Left lung (tissue), 10 donors: Measurements from ENCODE around the gene ABHD16A. TPM values are rescaled to one million over a fixed set of nuclear protein-coding genes. Genes with fewer than 3 reads are reported as not detected.

Experiments
- ATAC-seq: fragments of 200-7000 bp; cut with Tn5 transposase; one replicate; pipeline ENCODE4 v1.9.1; 2020; ENCODE audit warnings: moderate library complexity
- DNase-seq, 4 donors: peaks; one replicate each; pipeline ENCODE4 v3.0.0-alpha.2; 2013 to 2020
- H3K27ac ChIP-seq, 2 donors: fragments of 200-600 bp; sonication (generic) in 1 of 2; one replicate each; pipeline versions ENCODE4 v1.5.0 to v1.8.0; 2020 to 2021
- H3K27me3 ChIP-seq, 2 donors: fragments of 200-600 bp; sonication (generic) in 1 of 2; one replicate each; pipeline versions ENCODE4 v1.5.0 to v1.8.0; 2020 to 2021
- H3K36me3 ChIP-seq, 2 donors: fragments of 200-600 bp; sonication (generic) in 1 of 2; one replicate each; pipeline versions ENCODE4 v1.5.0 to v1.8.0; 2020 to 2021
- H3K4me1 ChIP-seq, 2 donors: fragments of 200-600 bp; one replicate each; pipeline ENCODE4 v1.8.0; 2021
- H3K4me3 ChIP-seq, 2 donors: fragments of 200-600 bp; sonication (generic) in 1 of 2; one replicate each; pipeline versions ENCODE4 v1.5.0 to v1.8.0; 2020 to 2021; ENCODE audit warnings: mild to moderate bottlenecking in 1 of 2
- H3K9me3 ChIP-seq, 2 donors: fragments of 200-600 bp; sonication (generic) in 1 of 2; one replicate each; pipeline versions ENCODE4 v1.5.0 to v1.8.0; 2020 to 2021
- intact Hi-C, 2 donors: fragments of 100-400 bp; cut with DNase I; formaldehyde crosslinking; loops; one replicate each; pipeline versions ENCODE4 v1.11.2 to v1.14.2; 2022
- polyA plus RNA-seq, 6 donors: library from polyadenylated mRNA; unstranded; fragments of 120-200 nt; gene quantifications; one replicate each; pipeline ENCODE4 v1.2.1, GENCODE V29; 2013; ENCODE audit not compliant: insufficient read length in 6 of 6
- total RNA-seq, 2 donors: library from RNA; stranded (reverse); fragmentation: NEBNext Ultra II Directional; extraction: Animal tissue kit (Norgen Biotek cat#: 25700); gene quantifications; one replicate each; pipeline ENCODE4 v1.2.1, GENCODE V29; 2021
- TF ChIP-seq, protein P1 (sequence below), 2 donors: fragments of 200-600 bp; sonication (generic) in 1 of 2; IDR thresholded peaks; one replicate each; pipeline versions ENCODE4 v1.5.0 to v1.8.0; 2021; ENCODE audit warnings: antibody characterized with exemption in 2 of 2
- donor health status: DM: no; HTN: yes; CAD: no.
- donor health status: DM: no; HTN: no; CAD: no.

The ABHD16A gene
- total and polyA plus RNA-seq, 8 donors = 53.6 to 63.9 (median 58.1) TPM

DNA sequence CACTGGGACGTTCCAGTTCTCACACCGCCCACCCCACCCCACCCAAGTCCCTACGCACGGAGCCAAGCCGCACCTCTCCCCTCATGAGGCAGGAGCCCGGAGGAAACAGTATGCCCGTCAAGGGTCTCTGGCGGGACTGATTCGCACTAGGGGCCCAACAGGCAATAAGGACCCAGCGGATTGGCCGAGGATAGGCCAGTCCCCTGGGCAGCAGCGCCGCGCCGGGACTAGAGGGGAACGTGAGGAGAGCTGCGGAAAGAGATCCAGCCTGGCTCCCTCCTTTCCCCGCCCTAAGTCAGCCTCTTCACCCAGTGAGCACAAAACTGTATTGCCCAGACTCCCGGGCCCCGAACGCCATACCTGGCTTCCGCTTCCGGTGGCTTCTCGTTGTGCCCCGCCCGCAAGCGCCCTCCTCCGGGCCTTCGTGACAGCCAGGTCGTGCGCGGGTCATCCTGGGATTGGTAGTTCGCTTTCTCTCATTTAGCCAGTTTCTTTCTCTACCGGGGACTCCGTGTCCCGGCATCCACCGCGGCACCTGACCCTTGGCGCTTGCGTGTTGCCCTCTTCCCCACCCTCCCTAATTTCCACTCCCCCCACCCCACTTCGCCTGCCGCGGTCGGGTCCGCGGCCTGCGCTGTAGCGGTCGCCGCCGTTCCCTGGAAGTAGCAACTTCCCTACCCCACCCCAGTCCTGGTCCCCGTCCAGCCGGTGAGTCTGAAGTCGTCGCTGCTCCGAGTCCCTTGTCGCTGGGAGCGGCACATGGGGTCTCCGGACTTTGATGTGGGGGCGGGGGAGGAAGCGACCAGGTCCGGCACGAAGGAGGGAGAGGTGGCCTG, 37.4 kb downstream of the ABHD16A start, which contains the start of gene CSNK2B:
CSNK2B (plus strand) TSS at position 580 of the 836 bp plus-strand sequence. CDS start 752 bp downstream, outside the sequence.
- peak; percentile 93 for ATAC-seq
- H3K36me3 ChIP-seq = peaks cover 0 to 62% of the 10 kb centered on the region in 2 donors
- peak within 1 kb of the TSS; percentile 93 to 94 for H3K27ac ChIP-seq
- H3K27me3 ChIP-seq = no peaks in the 10 kb centered on the region
- TF ChIP-seq, protein P1, sequence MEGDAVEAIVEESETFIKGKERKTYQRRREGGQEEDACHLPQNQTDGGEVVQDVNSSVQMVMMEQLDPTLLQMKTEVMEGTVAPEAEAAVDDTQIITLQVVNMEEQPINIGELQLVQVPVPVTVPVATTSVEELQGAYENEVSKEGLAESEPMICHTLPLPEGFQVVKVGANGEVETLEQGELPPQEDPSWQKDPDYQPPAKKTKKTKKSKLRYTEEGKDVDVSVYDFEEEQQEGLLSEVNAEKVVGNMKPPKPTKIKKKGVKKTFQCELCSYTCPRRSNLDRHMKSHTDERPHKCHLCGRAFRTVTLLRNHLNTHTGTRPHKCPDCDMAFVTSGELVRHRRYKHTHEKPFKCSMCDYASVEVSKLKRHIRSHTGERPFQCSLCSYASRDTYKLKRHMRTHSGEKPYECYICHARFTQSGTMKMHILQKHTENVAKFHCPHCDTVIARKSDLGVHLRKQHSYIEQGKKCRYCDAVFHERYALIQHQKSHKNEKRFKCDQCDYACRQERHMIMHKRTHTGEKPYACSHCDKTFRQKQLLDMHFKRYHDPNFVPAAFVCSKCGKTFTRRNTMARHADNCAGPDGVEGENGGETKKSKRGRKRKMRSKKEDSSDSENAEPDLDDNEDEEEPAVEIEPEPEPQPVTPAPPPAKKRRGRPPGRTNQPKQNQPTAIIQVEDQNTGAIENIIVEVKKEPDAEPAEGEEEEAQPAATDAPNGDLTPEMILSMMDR (IDR thresholded peaks at IDR 0.05) = peak in 1 of 2 donors; percentile 26
- intact Hi-C loops = no loop called here
- no peaks in the 10 kb centered on the region for H3K9me3 ChIP-seq
- peak within 1 kb of the TSS; percentile 57 to 66 for H3K4me3 ChIP-seq
- peak; percentile 97 to 99 (median 98) for DNase-seq
- H3K4me1 ChIP-seq = peaks cover 19 to 58% of the 10 kb centered on the region in 2 donors

DNA sequence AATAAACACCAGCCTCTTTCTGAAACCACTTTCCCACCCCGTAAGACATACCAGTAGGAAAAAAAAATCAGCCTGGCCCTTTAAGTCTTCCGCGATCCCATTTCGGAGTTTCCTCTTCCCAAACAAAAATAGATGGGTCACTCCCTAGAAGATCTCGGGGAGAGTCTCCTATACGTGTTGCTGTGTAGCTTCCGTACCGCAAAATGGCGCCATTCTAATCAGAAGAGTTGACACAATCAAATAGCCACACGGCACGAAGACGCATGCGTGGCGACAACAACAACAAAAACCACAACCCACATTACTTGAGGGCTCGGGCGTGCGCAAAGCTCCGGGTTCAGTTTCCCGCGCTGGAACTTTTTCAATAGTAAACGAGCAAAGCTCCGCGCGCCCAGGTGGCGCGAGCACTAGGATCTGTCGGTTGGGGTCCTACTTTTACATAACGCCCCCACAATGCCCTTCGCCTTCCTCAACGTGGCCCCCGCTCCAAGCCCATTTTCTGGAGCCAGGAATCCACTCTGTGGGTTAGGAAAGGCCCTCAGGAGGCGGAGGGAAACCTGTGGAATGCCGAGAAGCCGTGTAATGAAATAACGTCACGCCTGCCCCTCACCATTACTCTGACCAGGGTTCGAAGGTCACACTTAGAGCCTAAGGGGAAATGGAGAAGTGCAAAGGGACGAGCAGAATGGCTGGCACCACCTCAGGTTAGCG, 38.2 kb downstream of the ABHD16A start, which contains the start of gene GPANK1:
GPANK1 (minus strand) TSS at position 208 of the 711 bp plus-strand sequence. CDS start 519 bp downstream, outside the sequence.
- intact Hi-C loops = no loop called here
- DNase-seq (peak; percentile 90 to 96 (median 94)), ATAC-seq (peak; percentile 73)
- Histone ChIP-seq H3K4me3 (peak within 1 kb of the TSS; percentile 57 to 66), H3K9me3 (no peaks in the 10 kb centered on the region), H3K4me1 (peaks cover 19 to 60% of the 10 kb centered on the region in 2 donors), H3K27ac (peak within 1 kb of the TSS; percentile 93 to 94), H3K27me3 (no peaks in the 10 kb centered on the region), H3K36me3 (peaks cover 0 to 54% of the 10 kb centered on the region in 2 donors)
- TF ChIP-seq, protein P1 (IDR thresholded peaks at IDR 0.05) = no peak

DNA sequence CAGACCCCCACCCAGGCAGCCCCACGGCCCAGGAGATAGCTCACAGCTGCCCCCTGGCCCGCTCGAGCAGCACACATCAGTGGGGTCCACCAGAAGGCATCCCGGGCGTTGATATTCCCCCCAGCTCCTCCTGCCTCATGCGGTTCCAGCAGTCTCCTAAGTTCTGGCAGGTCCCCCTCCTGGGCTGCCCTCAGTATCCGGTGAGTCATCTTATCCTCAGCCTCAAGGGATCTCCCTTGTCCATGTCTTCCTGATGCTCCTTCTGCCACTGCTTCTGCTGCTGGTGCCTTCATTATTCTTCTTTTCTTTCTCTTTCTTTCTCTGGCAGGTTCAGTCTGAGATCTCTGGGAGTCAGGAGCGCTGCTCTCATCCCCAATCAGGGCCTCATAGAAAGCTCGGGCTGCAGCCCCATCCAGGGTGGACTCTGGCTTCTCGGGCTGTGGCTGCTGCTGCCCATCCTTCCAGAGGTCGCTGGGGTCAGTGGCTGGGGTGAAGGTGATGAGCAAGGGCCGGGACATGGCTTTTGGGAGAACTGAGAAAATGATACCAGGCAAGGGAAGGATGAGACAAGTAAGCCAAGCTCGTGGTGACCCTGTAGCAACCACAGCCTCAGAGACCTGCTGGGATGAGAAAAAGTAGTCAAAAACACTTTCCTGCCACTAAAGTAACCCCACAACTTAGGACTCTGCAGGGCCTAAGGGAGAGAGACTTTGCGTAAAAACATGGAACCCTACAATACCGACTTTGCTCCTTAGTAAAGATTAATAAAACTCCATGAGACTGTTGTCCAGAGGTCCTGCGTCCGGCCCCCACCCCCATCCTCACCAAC, 38.9 kb downstream of the ABHD16A start:
- H3K4me3 ChIP-seq = peak overlapping the region; percentile 57 to 66
- TF ChIP-seq, protein P1 (IDR thresholded peaks at IDR 0.05) = no peak
- H3K9me3 ChIP-seq = no peaks in the 10 kb centered on the region
- peaks cover 23 to 67% of the 10 kb centered on the region in 2 donors for H3K4me1 ChIP-seq
- peaks cover 0 to 47% of the 10 kb centered on the region in 2 donors for H3K36me3 ChIP-seq
- DNase-seq (peak in 1 of 4 donors; percentile 66), ATAC-seq (no peak)
- no peaks in the 10 kb centered on the region for H3K27me3 ChIP-seq
- intact Hi-C loops = no loop called here
- peak overlapping the region; percentile 93 to 94 for H3K27ac ChIP-seq

DNA sequence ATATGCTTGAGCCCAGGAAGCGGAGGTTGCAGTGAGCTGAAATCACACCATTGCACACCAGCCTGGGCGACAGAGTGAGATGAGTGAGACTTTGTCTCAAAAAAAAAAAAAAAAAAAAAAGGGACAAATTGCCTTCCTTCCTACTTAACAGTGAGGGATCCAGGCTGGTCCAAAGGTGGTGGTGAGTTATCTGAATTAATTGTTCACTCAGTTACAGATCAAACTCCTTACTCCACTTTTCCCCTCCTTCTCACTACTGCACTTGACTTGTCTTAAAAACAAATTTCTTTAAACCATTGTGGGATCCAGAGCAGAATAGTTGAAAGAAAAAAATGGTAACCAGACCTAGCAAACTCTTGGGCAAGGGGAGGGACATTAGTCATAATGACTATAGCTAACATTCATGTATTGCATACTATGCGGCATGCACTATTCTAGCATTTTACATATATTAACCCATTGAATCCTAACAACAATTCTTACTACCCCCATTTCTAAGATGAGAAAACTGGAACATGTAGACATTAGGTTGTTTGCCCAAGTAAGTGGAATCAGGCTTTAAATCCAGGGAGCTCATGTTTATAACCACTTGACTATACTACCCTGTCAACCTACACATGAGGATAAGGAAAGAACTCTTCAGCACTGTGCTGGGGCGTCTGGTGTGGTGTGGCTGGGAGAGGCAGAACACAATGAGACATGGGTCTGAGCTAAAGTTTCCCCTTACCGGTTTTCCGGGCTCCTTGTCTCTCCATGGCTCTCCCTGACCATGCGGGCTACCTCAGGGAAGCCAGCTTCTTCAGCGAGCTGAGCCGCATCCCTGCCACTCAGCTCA, 39.8 kb downstream of the ABHD16A start:
- intact Hi-C loops = no loop called here
- Histone ChIP-seq H3K27me3 (no peaks in the 10 kb centered on the region), H3K27ac (peak overlapping the region; percentile 93 to 94), H3K36me3 (peaks cover 0 to 38% of the 10 kb centered on the region in 2 donors), H3K9me3 (no peaks in the 10 kb centered on the region), H3K4me1 (peaks cover 31 to 72% of the 10 kb centered on the region in 2 donors), H3K4me3 (peak overlapping the region; percentile 57 to 66)
- TF ChIP-seq, protein P1 (IDR thresholded peaks at IDR 0.05) = no peak
- ATAC-seq (no peak), DNase-seq (no peak)
